Measurements from ENCODE around the gene TLL1.

The TLL1 gene

DNA sequence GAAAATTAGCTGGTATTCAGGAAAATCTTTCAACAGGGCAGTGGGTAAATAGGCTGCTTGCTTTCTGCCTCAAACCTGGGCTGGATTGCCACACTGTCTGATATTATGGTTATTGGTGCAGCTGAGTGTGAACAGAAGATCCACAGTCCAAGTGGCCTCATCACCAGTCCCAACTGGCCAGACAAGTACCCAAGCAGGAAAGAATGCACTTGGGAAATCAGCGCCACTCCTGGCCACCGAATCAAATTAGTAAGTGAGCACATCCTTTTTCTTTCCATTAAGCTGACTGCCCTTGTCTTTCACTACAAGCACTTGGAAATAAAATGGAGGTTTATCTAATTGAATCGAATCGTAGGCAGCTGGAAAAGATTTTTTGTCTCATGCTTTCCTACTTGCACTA, 204.7 kb downstream of the TLL1 start:
- DNase-seq (ENCODE audit: low spot score) = no peak
- Histone ChIP-seq H3K4me3 (no peak overlapping the region), H3K27ac (no peak overlapping the region)
- TF ChIP-seq CTCF (IDR thresholded peaks at IDR 0.05) = no peak

DNA sequence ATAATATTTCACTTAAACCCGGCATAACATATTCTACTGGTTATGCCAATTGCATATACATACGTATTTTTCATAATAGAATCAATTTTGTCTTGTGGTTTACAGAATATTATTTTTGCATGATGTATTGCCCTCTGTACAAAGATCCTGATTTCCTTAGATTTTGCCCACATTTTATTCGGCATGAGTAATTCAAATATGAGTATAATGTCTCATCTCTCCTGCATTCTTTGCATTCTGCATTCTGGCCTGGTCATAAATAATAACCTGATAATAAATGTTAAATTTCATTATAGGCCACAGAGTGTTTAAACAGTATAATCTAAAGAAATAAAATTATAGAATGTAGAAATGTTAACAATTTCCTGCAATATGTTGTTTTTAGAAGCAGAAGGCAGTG, 205.3 kb downstream of the TLL1 start:
- TF ChIP-seq CTCF (IDR thresholded peaks at IDR 0.05) = no peak
- DNase-seq (ENCODE audit: low spot score) = no peak
- no peak overlapping the region for H3K4me3 ChIP-seq
- no peak overlapping the region for H3K27ac ChIP-seq

DNA sequence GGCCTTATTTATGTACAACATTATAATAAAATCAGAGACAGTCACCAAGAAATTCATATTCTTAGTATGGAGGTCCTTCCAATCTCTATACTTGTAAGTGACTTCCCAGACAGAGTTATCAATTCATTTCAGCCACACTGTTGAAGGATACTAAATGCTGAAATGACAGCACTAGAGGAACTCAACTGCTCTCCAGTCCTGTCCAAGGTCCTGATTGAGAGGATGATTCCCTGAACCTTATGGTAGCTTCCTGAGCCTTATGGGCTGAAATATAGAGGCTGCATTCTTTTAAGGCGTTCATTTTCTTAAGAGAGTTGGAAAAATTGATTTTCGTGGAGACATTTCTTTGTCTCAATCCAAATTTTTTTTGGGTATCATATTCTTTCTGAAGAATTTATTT, 205.9 kb downstream of the TLL1 start:
- no peak overlapping the region for H3K4me3 ChIP-seq
- TF ChIP-seq CTCF (IDR thresholded peaks at IDR 0.05) = no peak
- no peak overlapping the region for H3K27ac ChIP-seq
- no peak for DNase-seq (ENCODE audit: low spot score)

DNA sequence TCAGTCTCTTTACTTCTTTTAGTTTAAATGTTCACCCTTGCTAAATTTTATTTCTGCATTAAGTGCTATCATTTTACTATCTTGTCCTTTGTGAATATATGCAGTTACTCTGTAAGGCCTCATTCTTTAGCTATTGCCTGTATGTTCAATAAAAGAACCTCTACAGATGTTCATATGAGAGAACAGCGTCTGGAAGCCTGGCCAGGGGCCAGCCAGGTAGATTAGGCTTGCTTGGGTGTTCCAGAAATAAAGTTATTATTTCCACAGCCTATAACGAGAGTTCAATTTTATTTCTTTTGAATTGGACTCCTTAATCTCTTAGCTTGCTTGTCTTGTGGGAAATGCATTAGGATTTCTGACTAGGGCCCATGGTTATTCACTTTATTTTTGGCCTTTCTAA, 214.5 kb downstream of the TLL1 start:
- DNase-seq (ENCODE audit: low spot score) = no peak
- H3K27ac ChIP-seq = no peak overlapping the region
- no peak for TF ChIP-seq CTCF (IDR thresholded peaks at IDR 0.05)

GRCh38 chr4:166088576-166088975, 215.5 kb downstream of the TLL1 start:
- TF ChIP-seq CTCF (IDR thresholded peaks at IDR 0.05) = no peak
- DNase-seq (ENCODE audit: low spot score) = no peak
- Histone ChIP-seq H3K4me3 (no peak overlapping the region), H3K27ac (no peak overlapping the region)

More for the DNA sequence above, 214.5 kb downstream of the TLL1 start:
- H3K4me3 ChIP-seq = no peak overlapping the region

- Histone ChIP-seq H3K27ac (no peak overlapping the region), H3K4me3 (no peak overlapping the region)
- DNase-seq (ENCODE audit: low spot score) = no peak
- TF ChIP-seq CTCF (IDR thresholded peaks at IDR 0.05) = no peak
Observed at GRCh38 chr4:166091146-166091545, 218.1 kb downstream of the TLL1 start.

DNA sequence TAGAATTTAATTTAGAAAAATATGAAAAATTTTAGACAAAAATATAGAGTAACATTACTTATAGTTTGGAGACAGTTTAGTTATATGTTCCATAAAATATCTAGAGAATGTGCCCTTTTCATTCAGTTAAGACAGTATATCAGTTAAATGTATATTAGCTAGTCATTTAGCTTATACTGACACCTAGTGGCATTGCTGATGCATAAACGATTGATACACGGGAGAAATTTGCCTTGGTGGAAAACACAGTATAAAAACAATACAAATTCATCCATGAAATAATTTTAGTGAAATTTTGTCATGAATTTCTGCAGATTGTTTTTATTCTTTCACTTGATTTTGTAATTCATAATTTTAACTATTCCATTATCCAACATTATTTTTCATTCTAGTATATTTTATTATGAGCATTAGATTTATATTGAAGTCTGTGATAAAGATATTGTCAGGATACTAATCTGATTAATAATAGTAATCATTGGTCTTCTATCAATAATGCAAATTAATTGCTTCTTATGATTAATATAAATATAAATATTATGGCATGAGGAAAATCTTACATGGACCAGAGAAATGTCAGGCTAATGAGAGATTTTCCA, 219.0 kb downstream of the TLL1 start:
- H3K27ac ChIP-seq = no peak overlapping the region
- no peak for DNase-seq (ENCODE audit: low spot score)
- peak; percentile 50 for TF ChIP-seq CTCF (IDR thresholded peaks at IDR 0.05)

More for the DNA sequence above, 219.0 kb downstream of the TLL1 start:
- H3K4me3 ChIP-seq = no peak overlapping the region
